K562 treated with DMSO at 1 percent for 48 hours (cell line): ENCODE data around the gene LYPLAL1. TPM values are rescaled to one million over a fixed set of nuclear protein-coding genes. Genes with fewer than 3 reads are reported as not detected.

ENCODE experiments used
- total RNA-seq: library from RNA; unstranded; fragments of 300-600 nt; gene quantifications from 2 replicates; pipeline ENCODE4 v1.2.3, GENCODE V29; 2022; ENCODE audit warnings: low replicate concordance; ENCODE audit errors: extremely low read depth

LYPLAL1 gene
- total RNA-seq: not detected in 2 replicates

GRCh38 chr1:219173758-219174459, at the start of gene LYPLAL1:
Gene LYPLAL1 (plus strand): TSS chr1:219173878. CDS start chr1:219173891, 13 bp downstream.

